ENCODE results near the gene GMPS. TPM values are rescaled to one million over a fixed set of nuclear protein-coding genes. Genes with fewer than 3 reads are reported as not detected.

The GMPS gene
- total and polyA plus RNA-seq, 2 donors (not counting 3 experiments of a cell fraction or from before 2014, with no cell fraction given) = 18.7 to 67.5 TPM

- no peaks in the 10 kb centered on the region for H3K9me1 ChIP-seq (replicated peaks; ENCODE audit: control insufficient read depth, extremely low read depth, insufficient read depth, low read length)
- no TSS peak for BruUV-seq (replicated peaks)
- H3K4me2 ChIP-seq (ENCODE audit: insufficient read depth, low read length) = no peak overlapping the region
- H3K4me3 ChIP-seq (replicated peaks in 1 of 3; ENCODE audit: insufficient read depth in 1 of 3, low read depth in 1 of 3, low read length in 3 of 3) = no peak overlapping the region
- no peak for TF ChIP-seq POLR2A (IDR thresholded peaks at IDR 0.05; ENCODE audit: low read depth, low read length)
- TF ChIP-seq, protein P1, sequence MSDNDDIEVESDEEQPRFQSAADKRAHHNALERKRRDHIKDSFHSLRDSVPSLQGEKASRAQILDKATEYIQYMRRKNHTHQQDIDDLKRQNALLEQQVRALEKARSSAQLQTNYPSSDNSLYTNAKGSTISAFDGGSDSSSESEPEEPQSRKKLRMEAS (IDR thresholded peaks at IDR 0.05; ENCODE audit: insufficient read depth, insufficient read length) = no peak
- TF ChIP-seq JUN (IDR thresholded peaks at IDR 0.05; ENCODE audit: borderline replicate concordance, insufficient read depth, insufficient read length, low read depth) = no peak
- no peak for TF ChIP-seq GATA2 (IDR thresholded peaks at IDR 0.05; ENCODE audit: insufficient read depth, insufficient read length, low read depth, low read length)
- no peaks in the 10 kb centered on the region for H3K9me3 ChIP-seq (replicated peaks; ENCODE audit: control insufficient read depth, insufficient read depth, low read length)
- CTCF ChIA-PET = interaction anchor here (1.0 to 1.8 kb wide), 3 partner anchors 11 to 229 kb away, joined by 3 to 7 read pairs (median 4); partner anchors contain the start of gene C3orf33
- POLR2A ChIA-PET = no interaction called here
- no peak for FAIRE-seq
- intact Hi-C loops (cut with micrococcal nuclease) (no loop called here), dilution Hi-C loops (cut with MboI; ENCODE audit: extremely low pct_ligation_motif_present, low sequenced_read_pairs) (no loop called here)
- no peaks in the 10 kb centered on the region for H3K27me3 ChIP-seq (ENCODE audit: control insufficient read depth in 2 of 2, insufficient read depth in 2 of 2, low read length in 2 of 2)
- H3K9ac ChIP-seq (replicated peaks; ENCODE audit: extremely low read depth, insufficient read depth, low read length) = no peak overlapping the region
- H3K79me2 ChIP-seq (ENCODE audit: control insufficient read depth, insufficient read depth, low read length) = no peaks in the 10 kb centered on the region
- no peak overlapping the region for H2AFZ ChIP-seq (ENCODE audit: low read depth, low read length)
- H4K20me1 ChIP-seq (replicated peaks; ENCODE audit: control insufficient read depth, extremely low read depth, insufficient read depth, low read length) = no peaks in the 10 kb centered on the region
- DNase-seq (ENCODE audit: low read depth, low spot score) = no peak
- no peak overlapping the region for H3K27ac ChIP-seq (ENCODE audit: insufficient read depth, low read depth, low read length)
- no peaks in the 10 kb centered on the region for H3K36me3 ChIP-seq (ENCODE audit: control insufficient read depth in 2 of 2, extremely low read depth in 1 of 2, insufficient read depth in 2 of 2, low read length in 2 of 2)
- H3K4me1 ChIP-seq (ENCODE audit: control insufficient read depth, extremely low read depth, insufficient read depth, low read length) = no peaks in the 10 kb centered on the region
Observed at GRCh38 chr3:155983834-155984474, 113.5 kb downstream of the GMPS start.

DNA sequence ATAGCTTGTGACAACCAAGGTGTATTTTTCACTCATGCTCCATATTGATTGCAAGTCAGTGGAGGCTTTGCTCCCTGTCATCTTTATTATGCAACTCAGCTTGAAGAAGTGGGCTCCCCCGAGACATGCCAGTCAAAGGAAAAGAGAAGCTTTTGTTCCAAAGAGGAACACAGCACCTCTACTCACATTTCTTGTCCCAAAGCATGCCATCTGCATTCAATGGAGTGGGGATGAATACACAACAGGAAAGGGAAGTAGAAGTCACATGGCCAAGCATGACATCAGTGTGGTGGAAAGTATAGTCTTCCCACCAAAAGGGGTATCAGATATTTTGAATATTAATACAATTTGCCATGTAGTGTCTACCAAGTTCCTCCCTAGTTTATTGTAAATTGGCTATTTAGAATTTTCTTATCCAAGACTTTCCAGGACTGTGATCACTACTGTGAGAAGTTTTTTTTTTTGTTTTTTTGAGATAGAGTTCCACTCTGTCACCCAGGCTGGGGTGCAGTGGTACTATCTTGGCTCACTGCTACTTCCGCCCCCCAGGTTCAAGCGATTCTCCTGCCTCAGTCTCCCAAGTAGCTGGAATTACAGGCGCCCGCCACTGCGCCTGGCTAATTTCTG lies 114.5 kb downstream of the GMPS start:
- Histone ChIP-seq H3K27me3 (ENCODE audit: control insufficient read depth in 2 of 2, insufficient read depth in 2 of 2, low read length in 2 of 2) (no peaks in the 10 kb centered on the region), H3K9me1 (replicated peaks; ENCODE audit: control insufficient read depth, extremely low read depth, insufficient read depth, low read length) (no peaks in the 10 kb centered on the region), H4K20me1 (replicated peaks; ENCODE audit: control insufficient read depth, extremely low read depth, insufficient read depth, low read length) (no peaks in the 10 kb centered on the region), H3K36me3 (ENCODE audit: control insufficient read depth in 2 of 2, extremely low read depth in 1 of 2, insufficient read depth in 2 of 2, low read length in 2 of 2) (no peaks in the 10 kb centered on the region), H3K9ac (replicated peaks; ENCODE audit: extremely low read depth, insufficient read depth, low read length) (no peak overlapping the region), H2AFZ (ENCODE audit: low read depth, low read length) (no peak overlapping the region), H3K4me1 (ENCODE audit: control insufficient read depth, extremely low read depth, insufficient read depth, low read length) (no peaks in the 10 kb centered on the region), H3K9me3 (replicated peaks; ENCODE audit: control insufficient read depth, insufficient read depth, low read length) (no peaks in the 10 kb centered on the region), H3K27ac (ENCODE audit: insufficient read depth, low read depth, low read length) (no peak overlapping the region), H3K4me2 (ENCODE audit: insufficient read depth, low read length) (no peak overlapping the region), H3K4me3 (replicated peaks in 1 of 3; ENCODE audit: insufficient read depth in 1 of 3, low read depth in 1 of 3, low read length in 3 of 3) (no peak overlapping the region), H3K79me2 (ENCODE audit: control insufficient read depth, insufficient read depth, low read length) (no peaks in the 10 kb centered on the region)
- intact Hi-C loops (cut with micrococcal nuclease) = no loop called here
- DNase-seq (ENCODE audit: low read depth, low spot score) (no peak), FAIRE-seq (no peak)
- no TSS peak for BruUV-seq (replicated peaks)
- no peak for TF ChIP-seq POLR2A (IDR thresholded peaks at IDR 0.05; ENCODE audit: low read depth, low read length)
- no peak for TF ChIP-seq JUN (IDR thresholded peaks at IDR 0.05; ENCODE audit: borderline replicate concordance, insufficient read depth, insufficient read length, low read depth)
- no peak for TF ChIP-seq FOS (IDR thresholded peaks at IDR 0.05; ENCODE audit: borderline replicate concordance, insufficient read depth, low read length)
- TF ChIP-seq EZH2 (IDR thresholded peaks at IDR 0.05; ENCODE audit: borderline replicate concordance, low read depth, low read length, severe bottlenecking) = no peak
- no peak for TF ChIP-seq CTCF (IDR thresholded peaks at IDR 0.05; ENCODE audit: extremely low read depth in 1 of 2, insufficient read depth in 1 of 2, low read depth in 1 of 2, low read length in 2 of 2)
- TF ChIP-seq POLR2AphosphoS5 (IDR thresholded peaks at IDR 0.05; ENCODE audit: insufficient read depth, low read depth, low read length) = no peak
- no peak for TF ChIP-seq GATA2 (IDR thresholded peaks at IDR 0.05; ENCODE audit: insufficient read depth, insufficient read length, low read depth, low read length)
- TF ChIP-seq MYC (IDR thresholded peaks at IDR 0.05; ENCODE audit: low read depth, low read length) = no peak
- TF ChIP-seq, protein P1 (IDR thresholded peaks at IDR 0.05; ENCODE audit: insufficient read depth, insufficient read length) = no peak
- ChIA-PET CTCF (interaction anchor here (1.8 kb wide), 1 partner anchor 179 kb away, joined by 7 read pairs; the partner anchor contains the start of gene C3orf33), POLR2A (no interaction called here)
- dilution Hi-C loops (cut with MboI; ENCODE audit: extremely low pct_ligation_motif_present, low sequenced_read_pairs) = no loop called here
